ENCODE measurements around the gene TNFRSF14. TPM values are rescaled to one million over a fixed set of nuclear protein-coding genes. Genes with fewer than 3 reads are reported as not detected.

The TNFRSF14 gene
- total and polyA plus RNA-seq, 2 of the 13 experiments (the other 11 are each of a cell fraction or from before 2014, with no cell fraction given) = 11.9 to 49.9 TPM

- peak; percentile 61 for TF ChIP-seq CTCF (CRISPR knock-in tag; IDR thresholded peaks at IDR 0.05)
- TF ChIP-seq JARID2 (CRISPR knock-in tag; IDR thresholded peaks at IDR 0.05; ENCODE audit: insufficient replicate concordance) = no peak
- no peak for TF ChIP-seq ZBTB1 (CRISPR knock-in tag; IDR thresholded peaks at IDR 0.05; ENCODE audit: borderline replicate concordance)
- no peak for TF ChIP-seq CBX2 (IDR thresholded peaks at IDR 0.05; ENCODE audit: low read depth, low read length)
- TF ChIP-seq CBX2 (CRISPR knock-in tag; IDR thresholded peaks at IDR 0.05; ENCODE audit: low read depth) = no peak
- no peak for TF ChIP-seq MXD4 (CRISPR knock-in tag; IDR thresholded peaks at IDR 0.05)
- no peak for TF ChIP-seq BCL3 (CRISPR knock-in tag; IDR thresholded peaks at IDR 0.05)
- no peak for TF ChIP-seq BRCA1 (CRISPR knock-in tag; IDR thresholded peaks at IDR 0.05)
- no peak for TF ChIP-seq ZFP37 (CRISPR knock-in tag; IDR thresholded peaks at IDR 0.05; ENCODE audit: borderline replicate concordance)
- no peak for TF ChIP-seq ZNF138 (CRISPR knock-in tag; IDR thresholded peaks at IDR 0.05; ENCODE audit: low read depth)
- no peak for TF ChIP-seq PATZ1 (CRISPR knock-in tag; IDR thresholded peaks at IDR 0.05)
- no peak for TF ChIP-seq SMARCE1 (IDR thresholded peaks at IDR 0.05; ENCODE audit: borderline replicate concordance)
- TF ChIP-seq BCL6 (CRISPR knock-in tag; IDR thresholded peaks at IDR 0.05) = no peak
- no peak for TF ChIP-seq IKZF4 (CRISPR knock-in tag; IDR thresholded peaks at IDR 0.05; ENCODE audit: borderline replicate concordance, low read depth, not compliant biosample characterization)
- no peak for TF ChIP-seq RXRB (CRISPR knock-in tag; IDR thresholded peaks at IDR 0.05; ENCODE audit: borderline replicate concordance)
- no peak for TF ChIP-seq ZNF644 (CRISPR knock-in tag; IDR thresholded peaks at IDR 0.05; ENCODE audit: low read depth)
- TF ChIP-seq TFE3 (CRISPR knock-in tag; IDR thresholded peaks at IDR 0.05) = no peak
- TF ChIP-seq ZNF770 (CRISPR knock-in tag; IDR thresholded peaks at IDR 0.05) = no peak
These were observed 16.8 kb upstream of the TNFRSF14 start (continued) for GRCh38 chr1:2539312-2539907.

All from HepG2 (cell line).